H9 (cell line): ENCODE data around the gene WFIKKN2. TPM values are rescaled to one million over a fixed set of nuclear protein-coding genes. Genes with fewer than 3 reads are reported as not detected.
"Not testable (repeated sequence)": the region's sequence is repeated elsewhere in the genome, so short reads cannot be mapped to it uniquely, and the experiment has no call there.

Experiments used
- DNase-seq: peaks from one replicate; pipeline ENCODE4 v3.0.0-alpha.2; 2017
- H2AFZ ChIP-seq: one replicate; pipeline ENCODE4 v1.6.1; 2013; ENCODE audit warnings: mild to moderate bottlenecking, low read length, control low read depth, moderate library complexity
- H2AK5ac ChIP-seq: 2 replicates; pipeline ENCODE4 v1.6.1; 2013; ENCODE audit warnings: low read length, control low read depth, mixed read lengths; ENCODE audit not compliant: insufficient read length
- H2BK120ac ChIP-seq: one replicate; pipeline ENCODE4 v1.6.1; 2013; ENCODE audit warnings: low read depth, mild to moderate bottlenecking, low read length, control low read depth, inconsistent platforms; ENCODE audit not compliant: poor library complexity, severe bottlenecking
- H2BK12ac ChIP-seq: 2 replicates; pipeline ENCODE4 v1.6.1; 2013; ENCODE audit warnings: low read length, control low read depth, mixed read lengths, low read depth; ENCODE audit not compliant: insufficient read length
- H2BK15ac ChIP-seq: 2 replicates; pipeline ENCODE4 v1.6.1; 2013; ENCODE audit warnings: low read depth, low read length, control low read depth
- H2BK20ac ChIP-seq: one replicate; pipeline ENCODE4 v1.6.1; 2013; ENCODE audit warnings: low read depth, mild to moderate bottlenecking, low read length, control low read depth, inconsistent platforms; ENCODE audit not compliant: poor library complexity, severe bottlenecking
- H2BK5ac ChIP-seq: 2 replicates; pipeline ENCODE4 v1.6.1; 2013; ENCODE audit warnings: low read length, control low read depth, mixed read lengths; ENCODE audit not compliant: insufficient read length
- H3K14ac ChIP-seq: 2 replicates; pipeline ENCODE4 v1.6.1; 2013; ENCODE audit warnings: low read length, control low read depth; ENCODE audit not compliant: insufficient read depth
- H3K18ac ChIP-seq: 2 replicates; pipeline ENCODE4 v1.6.1; 2013; ENCODE audit warnings: low read depth, mild to moderate bottlenecking, mixed read lengths, low read length, control low read depth; ENCODE audit not compliant: insufficient read length
- H3K23ac ChIP-seq: 2 replicates; pipeline ENCODE4 v1.6.1; 2013; ENCODE audit warnings: low read length, control low read depth, mixed read lengths, low read depth; ENCODE audit not compliant: insufficient read length
- H3K23me2 ChIP-seq: 2 replicates; pipeline ENCODE4 v1.6.1; 2013; ENCODE audit warnings: low read depth, mild to moderate bottlenecking, mixed read lengths, low read length, control low read depth; ENCODE audit not compliant: insufficient read length, poor library complexity, severe bottlenecking
- H3K27ac ChIP-seq: 2 replicates; pipeline ENCODE4 v1.5.1; 2013; ENCODE audit warnings: low read length, control low read depth, mixed read lengths, low read depth; ENCODE audit not compliant: insufficient read length
- H3K27me3 ChIP-seq: 2 replicates; pipeline ENCODE4 v1.6.1; 2013; ENCODE audit warnings: low read length, control low read depth, inconsistent platforms; ENCODE audit not compliant: insufficient read depth
- H3K4ac ChIP-seq: 2 replicates; pipeline ENCODE4 v1.6.1; 2013; ENCODE audit warnings: low read depth, mild to moderate bottlenecking, control low read depth, inconsistent platforms, low read length, moderate library complexity
- H3K4me1 ChIP-seq: 2 replicates; pipeline ENCODE4 v1.6.1; 2013; ENCODE audit warnings: low read length, control low read depth, inconsistent platforms; ENCODE audit not compliant: insufficient read depth
- H3K4me2 ChIP-seq: 2 replicates; pipeline ENCODE4 v1.6.1; 2013; ENCODE audit warnings: low read length, control low read depth, mixed read lengths; ENCODE audit not compliant: insufficient read length, insufficient read depth
- H3K56ac ChIP-seq: 2 replicates; pipeline ENCODE4 v1.6.1; 2013; ENCODE audit warnings: low read depth, mild to moderate bottlenecking, mixed read lengths, low read length, control low read depth; ENCODE audit not compliant: insufficient read length
- H3K79me1 ChIP-seq: 2 replicates; pipeline ENCODE4 v1.6.1; 2013; ENCODE audit warnings: low read depth, mild to moderate bottlenecking, moderate library complexity, low read length, control low read depth, inconsistent platforms; ENCODE audit not compliant: insufficient read depth, poor library complexity, severe bottlenecking
- H3K79me2 ChIP-seq: 2 replicates; pipeline ENCODE4 v1.6.1; 2013; ENCODE audit warnings: low read length, control low read depth, inconsistent platforms; ENCODE audit not compliant: insufficient read depth
- H3K9ac ChIP-seq: 2 replicates; pipeline ENCODE4 v1.6.1; 2013; ENCODE audit warnings: low read length, control low read depth, mixed read lengths; ENCODE audit not compliant: insufficient read length; ENCODE audit errors: extremely low read depth
- H3K9me3 ChIP-seq: one replicate; pipeline ENCODE4 v1.6.1; 2013; ENCODE audit warnings: low read depth, low read length, inconsistent platforms; ENCODE audit not compliant: control insufficient read depth
- H3T11ph ChIP-seq: one replicate; pipeline ENCODE4 v1.6.1; 2013; ENCODE audit warnings: mild to moderate bottlenecking, low read length, control low read depth, inconsistent platforms
- H4K20me1 ChIP-seq: one replicate; pipeline ENCODE4 v1.6.1; 2013; ENCODE audit not compliant: control insufficient read depth, insufficient read length, insufficient read depth
- H4K5ac ChIP-seq: 2 replicates; pipeline ENCODE4 v1.6.1; 2013; ENCODE audit warnings: low read depth, mild to moderate bottlenecking, mixed read lengths, low read length, control low read depth; ENCODE audit not compliant: insufficient read length
- H4K8ac ChIP-seq: replicated peaks from 2 replicates; pipeline ENCODE4 v1.6.1; 2013; ENCODE audit warnings: low read length, control low read depth, mixed read lengths, low read depth; ENCODE audit not compliant: insufficient read length
- H4K91ac ChIP-seq: 2 replicates; pipeline ENCODE4 v1.6.1; 2013; ENCODE audit warnings: low read depth, mild to moderate bottlenecking, moderate library complexity, mixed read lengths, low read length, control low read depth; ENCODE audit not compliant: insufficient read length
- H3K27ac Mint-ChIP-seq, 3 experiments: 2 replicates in 2 of 3; 3 replicates in 1 of 3; pipeline ENCODE4 v1.8.0; 2020 to 2021; ENCODE audit warnings: mixed read lengths in 3 of 3, mild to moderate bottlenecking in 1 of 3, moderate library complexity in 1 of 3
- H3K27me3 Mint-ChIP-seq: 2 replicates; pipeline ENCODE4 v1.8.0; 2021; ENCODE audit warnings: low read depth, mild to moderate bottlenecking, moderate library complexity, mixed read lengths
- H3K36me3 Mint-ChIP-seq, 3 experiments: 2 replicates in 2 of 3; 3 replicates in 1 of 3; pipeline ENCODE4 v1.8.0; 2020 to 2021; ENCODE audit warnings: low read depth in 3 of 3, mixed read lengths in 3 of 3; ENCODE audit not compliant: insufficient read depth in 1 of 3
- H3K4me1 Mint-ChIP-seq, 2 experiments: 2 replicates each; pipeline ENCODE4 v1.8.0; 2020; ENCODE audit warnings: mixed read lengths in 2 of 2
- H3K4me3 Mint-ChIP-seq, 2 experiments: 2 replicates in 1 of 2; 3 replicates in 1 of 2; pipeline ENCODE4 v1.8.0; 2020 to 2021; ENCODE audit warnings: mild to moderate bottlenecking in 2 of 2, mixed read lengths in 2 of 2, moderate library complexity in 1 of 2
- H3K9me3 Mint-ChIP-seq, 2 experiments: 2 replicates in 1 of 2; 3 replicates in 1 of 2; pipeline ENCODE4 v1.8.0; 2020; ENCODE audit warnings: mild to moderate bottlenecking in 2 of 2, mixed read lengths in 2 of 2, moderate library complexity in 1 of 2
- CTCF ChIP-seq: fragments of 200-600 bp; sonication (generic); conservative IDR thresholded peaks from 3 replicates; pipeline ENCODE4 v1.8.0; 2021; ENCODE audit warnings: antibody characterized with exemption, mild to moderate bottlenecking
- WGBS: extraction: QIAGEN DNeasy Blood & Tissue Kit; methylation state at CpG from one replicate; pipeline ENCODE4 v1.1.7; 2013; ENCODE audit warnings: missing lambda C conversion rate, low lambda C conversion rate, mixed read lengths; ENCODE audit not compliant: insufficient read length; ENCODE audit errors: extremely low coverage; 5-methylcytosine and 5-hydroxymethylcytosine counted together
- total RNA-seq: library from RNA; stranded (reverse); gene quantifications from 2 replicates; pipeline ENCODE4 v1.2.1, GENCODE V29; 2021

Gene WFIKKN2
- total RNA-seq, 1 experiment from 2014 or later = 1.1 TPM

DNA sequence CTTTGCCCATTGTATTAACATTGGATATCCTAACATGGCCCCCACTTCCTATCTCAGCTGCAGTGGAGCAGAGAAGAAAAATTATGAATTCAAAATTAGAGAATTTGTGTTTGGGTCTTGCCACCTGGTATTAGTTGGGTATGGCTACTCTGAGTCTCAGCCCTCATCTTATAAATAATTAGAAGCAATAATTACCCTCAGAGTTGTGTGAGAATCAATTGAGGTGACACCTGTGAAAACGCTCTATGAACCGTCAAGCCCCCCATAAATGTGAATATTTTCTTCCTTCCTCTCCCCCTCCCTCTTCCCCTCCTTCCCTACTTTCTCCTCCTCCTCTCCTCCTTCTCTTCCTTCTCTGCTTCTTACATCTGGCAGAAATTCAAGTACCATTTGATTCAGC lies 39.7 kb downstream of the WFIKKN2 start:
- no peak overlapping the region for H3K23ac ChIP-seq
- no peak for DNase-seq
- H3K9me3 ChIP-seq = no peaks in the 10 kb centered on the region
- H3K27ac ChIP-seq = no peak overlapping the region
- no peak overlapping the region for H2BK15ac ChIP-seq
- H3K18ac ChIP-seq = no peak overlapping the region
- no peaks in the 10 kb centered on the region for H4K20me1 ChIP-seq
- no peak overlapping the region for H2BK20ac ChIP-seq
- TF ChIP-seq CTCF = no peak
- no peak overlapping the region for H3K14ac ChIP-seq
- H3K9ac ChIP-seq = no peak overlapping the region
- Mint-ChIP-seq H3K9me3 (peaks cover 2 to 3% of the 10 kb centered on the region in 2 experiments), H3K27ac (no peak overlapping the region), H3K36me3 (peaks cover 0 to 2% (median 0%) of the 10 kb centered on the region in 3 experiments; a peak in 3 of 7 replicates), H3K4me1 (peaks cover 0 to 2% of the 10 kb centered on the region in 2 experiments; a peak in 1 of 4 replicates), H3K27me3 (no peaks in the 10 kb centered on the region), H3K4me3 (no peak overlapping the region)
- H3K4me1 ChIP-seq = no peaks in the 10 kb centered on the region
- no peak overlapping the region for H3K4me2 ChIP-seq
- H2AFZ ChIP-seq = no peak overlapping the region
- H3K4ac ChIP-seq = no peak overlapping the region
- H3K56ac ChIP-seq = no peak overlapping the region
- no peaks in the 10 kb centered on the region for H3K27me3 ChIP-seq
- no peak overlapping the region for H2AK5ac ChIP-seq
- H3K79me1 ChIP-seq = no peaks in the 10 kb centered on the region
- H3K23me2 ChIP-seq = no peaks in the 10 kb centered on the region
- no peak overlapping the region for H4K5ac ChIP-seq
- H4K8ac ChIP-seq = no peak overlapping the region
- H3K79me2 ChIP-seq = no peaks in the 10 kb centered on the region
- H2BK120ac ChIP-seq = no peak overlapping the region
- WGBS = no CpG with 5 or more reads among the region's 2 CpGs
- H2BK12ac ChIP-seq = no peak overlapping the region
- no peak overlapping the region for H3T11ph ChIP-seq
- H2BK5ac ChIP-seq = no peak overlapping the region
- no peak overlapping the region for H4K91ac ChIP-seq

DNA sequence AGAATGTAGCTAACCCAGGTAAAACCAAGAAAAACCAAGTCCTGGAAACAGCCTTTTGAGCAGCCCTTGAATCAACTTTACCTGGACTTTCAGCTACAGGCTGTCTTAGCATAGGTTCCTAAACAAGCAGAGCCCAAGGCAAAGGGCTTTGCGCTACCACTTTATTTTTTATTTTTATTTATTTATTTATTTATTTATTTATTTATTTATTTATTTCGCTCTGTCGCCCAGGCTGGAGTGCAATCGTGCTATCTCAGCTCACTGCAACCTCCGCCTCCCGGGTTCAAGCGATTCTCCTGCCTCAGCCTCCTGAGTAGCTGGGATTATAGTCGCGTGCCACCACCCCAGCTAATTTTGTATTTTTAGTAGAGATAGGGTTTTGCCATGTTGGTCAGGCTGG lies 41.7 kb downstream of the WFIKKN2 start:
- H3K4ac ChIP-seq, H2BK20ac ChIP-seq, H3K4me1 Mint-ChIP-seq, H2BK12ac ChIP-seq, H3K14ac ChIP-seq, H3K27me3 Mint-ChIP-seq, H3K56ac ChIP-seq, H3K9me3 ChIP-seq, H3K4me3 Mint-ChIP-seq, H4K8ac ChIP-seq, H3K27ac Mint-ChIP-seq, H3K23me2 ChIP-seq, H3T11ph ChIP-seq, H3K27me3 ChIP-seq, H2BK120ac ChIP-seq, H3K36me3 Mint-ChIP-seq, H3K4me2 ChIP-seq, H3K79me1 ChIP-seq, H3K79me2 ChIP-seq, H3K18ac ChIP-seq, H2AFZ ChIP-seq, H3K4me1 ChIP-seq, H3K23ac ChIP-seq, H4K91ac ChIP-seq, H3K9me3 Mint-ChIP-seq, H2BK15ac ChIP-seq, H3K9ac ChIP-seq, H3K27ac ChIP-seq, H2AK5ac ChIP-seq, H4K20me1 ChIP-seq, H2BK5ac ChIP-seq, H4K5ac ChIP-seq: not testable (repeated sequence)
- peak; percentile 8 for DNase-seq
- WGBS = no CpG with 5 or more reads among the region's 9 CpGs
